Colonic mucosa (tissue), 4 donors: ENCODE data around the gene GPC6. TPM values are rescaled to one million over a fixed set of nuclear protein-coding genes. Genes with fewer than 3 reads are reported as not detected.

Experiments used
- DNase-seq: peaks from one replicate; pipeline ENCODE4 v3.0.0-alpha.2; 2020
- H3K27ac ChIP-seq: fragments of 200-600 bp; one replicate; pipeline ENCODE4 v1.8.0; 2021
- H3K27me3 ChIP-seq: fragments of 200-600 bp; one replicate; pipeline ENCODE4 v1.8.0; 2021
- H3K36me3 ChIP-seq: fragments of 200-600 bp; one replicate; pipeline ENCODE4 v1.8.0; 2021
- H3K4me1 ChIP-seq: fragments of 200-600 bp; one replicate; pipeline ENCODE4 v1.8.0; 2021; ENCODE audit warnings: mild to moderate bottlenecking
- H3K4me3 ChIP-seq: fragments of 200-600 bp; one replicate; pipeline ENCODE4 v1.8.0; 2021
- H3K9ac ChIP-seq, 2 donors: one replicate each; pipeline ENCODE4 v1.7.0; 2013; ENCODE audit warnings: control low read depth in 2 of 2, low read depth in 2 of 2, low read length in 2 of 2
- H3K9me3 ChIP-seq: fragments of 200-600 bp; one replicate; pipeline ENCODE4 v1.8.0; 2021
- intact Hi-C: fragments of 100-400 bp; cut with DNase I; formaldehyde crosslinking; loops from one replicate; pipeline ENCODE4 v1.14.1; 2022
- total RNA-seq, 2 donors: library from RNA; stranded (reverse); fragmentation: NEBNext Ultra II Directional in 1 of 2; extraction: Animal tissue kit (Norgen Biotek cat#: 25700) in 1 of 2; gene quantifications; one replicate each; pipeline ENCODE4 v1.2.1, GENCODE V29; 2021
- TF ChIP-seq, protein P1 (sequence below): fragments of 200-600 bp; IDR thresholded peaks from one replicate; pipeline ENCODE4 v1.8.0; 2022; ENCODE audit warnings: antibody characterized with exemption, mild to moderate bottlenecking
- donor health status: healthy.
- donor health status: DM: no; HTN: no; CAD: no.
- donor health status: DM: no; HTN: no; CAD: no.

Gene GPC6
- total RNA-seq, 2 donors from 2014 or later, result 2.3 to 4.0 TPM

- TF ChIP-seq, protein P1, sequence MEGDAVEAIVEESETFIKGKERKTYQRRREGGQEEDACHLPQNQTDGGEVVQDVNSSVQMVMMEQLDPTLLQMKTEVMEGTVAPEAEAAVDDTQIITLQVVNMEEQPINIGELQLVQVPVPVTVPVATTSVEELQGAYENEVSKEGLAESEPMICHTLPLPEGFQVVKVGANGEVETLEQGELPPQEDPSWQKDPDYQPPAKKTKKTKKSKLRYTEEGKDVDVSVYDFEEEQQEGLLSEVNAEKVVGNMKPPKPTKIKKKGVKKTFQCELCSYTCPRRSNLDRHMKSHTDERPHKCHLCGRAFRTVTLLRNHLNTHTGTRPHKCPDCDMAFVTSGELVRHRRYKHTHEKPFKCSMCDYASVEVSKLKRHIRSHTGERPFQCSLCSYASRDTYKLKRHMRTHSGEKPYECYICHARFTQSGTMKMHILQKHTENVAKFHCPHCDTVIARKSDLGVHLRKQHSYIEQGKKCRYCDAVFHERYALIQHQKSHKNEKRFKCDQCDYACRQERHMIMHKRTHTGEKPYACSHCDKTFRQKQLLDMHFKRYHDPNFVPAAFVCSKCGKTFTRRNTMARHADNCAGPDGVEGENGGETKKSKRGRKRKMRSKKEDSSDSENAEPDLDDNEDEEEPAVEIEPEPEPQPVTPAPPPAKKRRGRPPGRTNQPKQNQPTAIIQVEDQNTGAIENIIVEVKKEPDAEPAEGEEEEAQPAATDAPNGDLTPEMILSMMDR, result no peak
- Histone ChIP-seq H3K36me3 (no peaks in the 10 kb centered on the region), H3K4me3 (no peak overlapping the region), H3K9ac (no peak overlapping the region), H3K4me1 (no peaks in the 10 kb centered on the region), H3K27me3 (no peaks in the 10 kb centered on the region), H3K9me3 (no peaks in the 10 kb centered on the region), H3K27ac (no peak overlapping the region)
- no peak for DNase-seq
- intact Hi-C loops, result no loop called here
Observed at GRCh38 chr13:93284064-93284463, 57.5 kb downstream of the GPC6 start.

DNA sequence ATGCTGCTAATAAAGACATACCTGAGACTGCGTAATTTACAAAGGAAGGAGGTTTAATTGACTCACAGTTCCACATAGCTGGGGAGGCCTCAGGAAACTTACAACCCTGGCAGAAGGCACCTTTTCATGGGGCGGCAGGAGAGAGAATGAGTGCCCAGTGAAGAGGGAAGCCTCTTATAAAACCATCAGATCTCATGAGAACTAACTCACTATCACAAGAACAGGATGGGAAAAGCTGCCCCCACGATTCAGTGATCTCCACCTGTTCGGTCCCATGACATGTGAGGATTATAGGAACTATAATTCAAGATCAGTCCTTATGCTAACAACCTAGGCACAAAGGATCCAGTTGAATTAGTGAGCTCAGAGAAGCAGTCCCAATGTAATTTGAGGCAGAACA is 59.4 kb downstream of the GPC6 start:
- no peaks in the 10 kb centered on the region for H3K27me3 ChIP-seq
- H3K4me1 ChIP-seq, result no peaks in the 10 kb centered on the region
- intact Hi-C loops, result no loop called here
- H3K9ac ChIP-seq, result no peak overlapping the region
- no peak overlapping the region for H3K4me3 ChIP-seq
- H3K27ac ChIP-seq, result no peak overlapping the region
- DNase-seq, result no peak
- TF ChIP-seq, protein P1, result no peak
- no peaks in the 10 kb centered on the region for H3K36me3 ChIP-seq
- H3K9me3 ChIP-seq, result no peaks in the 10 kb centered on the region

DNA sequence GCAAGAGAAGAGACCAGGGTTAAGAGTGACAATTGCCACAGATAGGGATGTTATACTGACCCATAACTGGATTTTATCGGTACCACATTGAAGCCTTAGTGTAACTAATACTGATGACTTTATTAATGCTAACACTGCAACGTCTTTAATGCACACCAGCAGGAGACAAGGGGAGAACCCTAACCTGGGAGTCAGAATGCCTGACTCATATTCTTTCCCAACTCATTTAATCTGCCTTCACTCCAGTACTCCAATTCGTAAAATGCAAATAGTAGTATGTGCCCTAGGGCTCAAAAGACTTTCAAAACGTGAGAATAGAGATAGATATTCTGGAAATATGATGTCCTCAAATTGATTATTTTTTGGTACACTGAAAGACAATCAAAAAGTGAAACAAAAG is 62.4 kb downstream of the GPC6 start:
- intact Hi-C loops, result no loop called here
- no peaks in the 10 kb centered on the region for H3K9me3 ChIP-seq
- no peaks in the 10 kb centered on the region for H3K36me3 ChIP-seq
- no peak for DNase-seq
- no peak overlapping the region for H3K27ac ChIP-seq
- TF ChIP-seq, protein P1, result no peak
- H3K9ac ChIP-seq, result no peak overlapping the region
- no peaks in the 10 kb centered on the region for H3K4me1 ChIP-seq
- H3K4me3 ChIP-seq, result no peak overlapping the region
- H3K27me3 ChIP-seq, result no peaks in the 10 kb centered on the region

GRCh38 chr13:93289842-93290241 is 63.2 kb downstream of the GPC6 start:
- intact Hi-C loops, result no loop called here
- Histone ChIP-seq H3K9ac (no peak overlapping the region), H3K36me3 (no peaks in the 10 kb centered on the region), H3K27ac (no peak overlapping the region), H3K27me3 (no peaks in the 10 kb centered on the region), H3K9me3 (no peaks in the 10 kb centered on the region), H3K4me3 (no peak overlapping the region), H3K4me1 (no peaks in the 10 kb centered on the region)
- DNase-seq, result no peak
- TF ChIP-seq, protein P1, result no peak

GRCh38 chr13:93290503-93290902 is 63.9 kb downstream of the GPC6 start:
- intact Hi-C loops, result no loop called here
- no peaks in the 10 kb centered on the region for H3K9me3 ChIP-seq
- no peak for DNase-seq
- H3K36me3 ChIP-seq, result no peaks in the 10 kb centered on the region
- TF ChIP-seq, protein P1, result no peak
- no peak overlapping the region for H3K27ac ChIP-seq
- H3K27me3 ChIP-seq, result no peaks in the 10 kb centered on the region
- H3K4me3 ChIP-seq, result no peak overlapping the region
- no peaks in the 10 kb centered on the region for H3K4me1 ChIP-seq
- no peak overlapping the region for H3K9ac ChIP-seq

- Histone ChIP-seq H3K9ac (no peak overlapping the region), H3K27ac (no peak overlapping the region), H3K27me3 (no peaks in the 10 kb centered on the region), H3K9me3 (no peaks in the 10 kb centered on the region), H3K4me1 (no peaks in the 10 kb centered on the region), H3K36me3 (no peaks in the 10 kb centered on the region), H3K4me3 (no peak overlapping the region)
- intact Hi-C loops, result no loop called here
- TF ChIP-seq, protein P1, result no peak
- DNase-seq, result no peak
Observed at GRCh38 chr13:93292366-93292765, 65.8 kb downstream of the GPC6 start.
